NT2/D1 (cell line): Measurements from ENCODE around the gene SPN.
"Not testable (repeated sequence)": the region's sequence is repeated elsewhere in the genome, so short reads cannot be mapped to it uniquely, and the experiment has no call there.

Experiments
- DNase-seq: peaks from one replicate; pipeline ENCODE4 v3.0.0-alpha.2; 2011; ENCODE audit warnings: low read depth, low spot score
- H3K27me3 ChIP-seq: 2 replicates; pipeline ENCODE4 v1.6.0; 2011; ENCODE audit warnings: mild to moderate bottlenecking; ENCODE audit not compliant: insufficient read length, insufficient read depth
- H3K36me3 ChIP-seq: 2 replicates; pipeline ENCODE4 v1.6.1; 2011; ENCODE audit warnings: mild to moderate bottlenecking, low read length, mixed read lengths; ENCODE audit not compliant: insufficient read depth, insufficient read length
- H3K4me1 ChIP-seq: 2 replicates; pipeline ENCODE4 v1.5.1; 2011; ENCODE audit not compliant: insufficient read depth, insufficient read length
- H3K4me3 ChIP-seq: 2 replicates; pipeline ENCODE4 v1.5.1; 2011; ENCODE audit warnings: low read depth; ENCODE audit not compliant: insufficient read length
- H3K9ac ChIP-seq: 2 replicates; pipeline ENCODE4 v1.6.0; 2011; ENCODE audit warnings: low read depth; ENCODE audit not compliant: insufficient read length
- H3K9me3 ChIP-seq: 2 replicates; pipeline ENCODE4 v1.5.1; 2011; ENCODE audit warnings: mild to moderate bottlenecking, low read length; ENCODE audit not compliant: insufficient read depth
- SUZ12 ChIP-seq: IDR thresholded peaks from 2 replicates; pipeline ENCODE4 v1.6.1; 2011; ENCODE audit not compliant: insufficient read length, insufficient read depth; ENCODE audit errors: extremely low read depth
- YY1 ChIP-seq: IDR thresholded peaks from 2 replicates; pipeline ENCODE4 v1.6.1; 2011; ENCODE audit not compliant: insufficient read length, insufficient read depth
- ZNF274 ChIP-seq: IDR thresholded peaks from 2 replicates; pipeline ENCODE4 v1.6.1; 2011; ENCODE audit warnings: mild to moderate bottlenecking, low read depth, low read length

The SPN gene

GRCh38 chr16:29663016-29663806 lies at the start of gene SPN:
Gene SPN (plus strand): TSS chr16:29663247. CDS start chr16:29663729, 482 bp downstream.
- Histone ChIP-seq H3K27me3 (no peaks in the 10 kb centered on the region), H3K9me3 (no peaks in the 10 kb centered on the region), H3K9ac (no peak within 1 kb of the TSS), H3K36me3 (no peaks in the 10 kb centered on the region), H3K4me3 (no peak within 1 kb of the TSS), H3K4me1 (peaks cover 13% of the 10 kb centered on the region)
- no peak for TF ChIP-seq SUZ12
- TF ChIP-seq YY1: no peak
- TF ChIP-seq ZNF274: no peak
- DNase-seq: no peak

- not testable (repeated sequence) for H3K4me1 ChIP-seq, H3K9me3 ChIP-seq, H3K27me3 ChIP-seq, H3K36me3 ChIP-seq
- Histone ChIP-seq H3K4me3 (peak overlapping the region; percentile 83), H3K9ac (peak overlapping the region; percentile 90)
- DNase-seq: peak; percentile 80
These were observed 49.6 kb upstream of the SPN start for GRCh38 chr16:29613307-29614057.

GRCh38 chr16:29614691-29615314 lies 48.2 kb upstream of the SPN start:
- H3K4me1 ChIP-seq, H3K36me3 ChIP-seq, H3K9me3 ChIP-seq, H3K27me3 ChIP-seq: not testable (repeated sequence)
- peak overlapping the region; percentile 50 for H3K9ac ChIP-seq
- H3K4me3 ChIP-seq: peak overlapping the region; percentile 8
- DNase-seq: peak; percentile 66

GRCh38 chr16:29616127-29616526 lies 46.9 kb upstream of the SPN start:
- DNase-seq, H3K27me3 ChIP-seq, H3K9ac ChIP-seq, H3K9me3 ChIP-seq, H3K4me1 ChIP-seq, H3K4me3 ChIP-seq, H3K36me3 ChIP-seq: not testable (repeated sequence)

- not testable (repeated sequence) for DNase-seq, H3K9me3 ChIP-seq, H3K4me1 ChIP-seq, H3K36me3 ChIP-seq, H3K9ac ChIP-seq, H3K4me3 ChIP-seq, H3K27me3 ChIP-seq
These were observed 42.5 kb upstream of the SPN start for GRCh38 chr16:29620591-29620990.

- H3K36me3 ChIP-seq, H3K4me1 ChIP-seq, H3K9ac ChIP-seq, H3K27me3 ChIP-seq, DNase-seq, H3K9me3 ChIP-seq, H3K4me3 ChIP-seq: not testable (repeated sequence)
These were observed 40.3 kb upstream of the SPN start for GRCh38 chr16:29622738-29623137.

- not testable (repeated sequence) for H3K9me3 ChIP-seq, H3K27me3 ChIP-seq, H3K4me1 ChIP-seq, H3K9ac ChIP-seq, DNase-seq, H3K36me3 ChIP-seq, H3K4me3 ChIP-seq
These were observed 39.8 kb upstream of the SPN start for GRCh38 chr16:29623253-29623652.

- H3K36me3 ChIP-seq, H3K9me3 ChIP-seq, H3K27me3 ChIP-seq, H3K9ac ChIP-seq, H3K4me1 ChIP-seq, H3K4me3 ChIP-seq, DNase-seq: not testable (repeated sequence)
These were observed 37.9 kb upstream of the SPN start for GRCh38 chr16:29625114-29625513.

- H3K9ac ChIP-seq, H3K4me3 ChIP-seq, DNase-seq, H3K27me3 ChIP-seq, H3K9me3 ChIP-seq, H3K4me1 ChIP-seq, H3K36me3 ChIP-seq: not testable (repeated sequence)
These were observed 36.2 kb upstream of the SPN start for GRCh38 chr16:29626778-29627331.

- H3K4me3 ChIP-seq, H3K9me3 ChIP-seq, DNase-seq, H3K9ac ChIP-seq, H3K27me3 ChIP-seq, H3K4me1 ChIP-seq, H3K36me3 ChIP-seq: not testable (repeated sequence)
These were observed 35.4 kb upstream of the SPN start for GRCh38 chr16:29627661-29628075.

- H3K9ac ChIP-seq, DNase-seq, H3K27me3 ChIP-seq, H3K4me3 ChIP-seq, H3K9me3 ChIP-seq, H3K36me3 ChIP-seq, H3K4me1 ChIP-seq: not testable (repeated sequence)
These were observed 34.3 kb upstream of the SPN start for GRCh38 chr16:29628707-29629106.
